H1 (cell line): Measurements from ENCODE around the gene LTBP1. TPM values are rescaled to one million over a fixed set of nuclear protein-coding genes. Genes with fewer than 3 reads are reported as not detected.

Experiments used
- CTCF ChIA-PET: fragments of 300-600 bp; sonication (Branson Sonifier 250); formaldehyde crosslinking; loops from one replicate; lab custom pipeline; 2021; ENCODE audit not compliant: partially characterized antibody; lab: Charles Lee
- POLR2A ChIA-PET: fragments of 300-600 bp; sonication (Branson Sonifier 250); formaldehyde crosslinking; loops from one replicate; lab custom pipeline; 2021; ENCODE audit warnings: inconsistent platforms; ENCODE audit not compliant: partially characterized antibody; lab: Charles Lee
- DNase-seq, 2 experiments: peaks; one replicate each; pipeline versions ENCODE4 v3.0.0 to v3.0.0-alpha.2; 2010 to 2022; ENCODE audit warnings: low spot score in 2 of 2, low read depth in 1 of 2, mixed read lengths in 1 of 2
- FAIRE-seq: peaks from 2 replicates; lab custom pipeline; 2011; peaks lifted over from hg19 to GRCh38; lab: Jason Lieb, UNC
- H2AFZ ChIP-seq: 2 replicates; pipeline ENCODE4 v1.8.1; 2012; ENCODE audit warnings: low read length, inconsistent platforms
- H2AK5ac ChIP-seq: 2 replicates; pipeline ENCODE4 v1.6.1; 2013; ENCODE audit warnings: low read depth, low read length
- H2BK120ac ChIP-seq: replicated peaks from 2 replicates; pipeline ENCODE3; 2013; ENCODE audit warnings: low read depth, low read length, inconsistent platforms
- H2BK12ac ChIP-seq: 2 replicates; pipeline ENCODE4 v1.6.1; 2013; ENCODE audit warnings: low read depth, low read length
- H2BK15ac ChIP-seq: 2 replicates; pipeline ENCODE4 v1.6.1; 2013; ENCODE audit warnings: low read length
- H2BK20ac ChIP-seq: 2 replicates; pipeline ENCODE4 v1.6.1; 2013; ENCODE audit warnings: low read length
- H2BK5ac ChIP-seq: 2 replicates; pipeline ENCODE4 v1.6.1; 2013; ENCODE audit warnings: low read depth, low read length
- H3K14ac ChIP-seq: 2 replicates; pipeline ENCODE4 v1.6.1; 2013; ENCODE audit warnings: inconsistent platforms; ENCODE audit not compliant: insufficient read length
- H3K18ac ChIP-seq: 2 replicates; pipeline ENCODE4 v1.6.1; 2013; ENCODE audit warnings: low read length; ENCODE audit errors: extremely low read depth
- H3K23ac ChIP-seq: 2 replicates; pipeline ENCODE4 v1.6.1; 2013; ENCODE audit warnings: inconsistent platforms; ENCODE audit not compliant: insufficient read length
- H3K23me2 ChIP-seq: 2 replicates; pipeline ENCODE4 v1.6.1; 2013; ENCODE audit warnings: low read depth, low read length
- H3K27ac ChIP-seq: 2 replicates; pipeline ENCODE4 v1.6.1; 2011; ENCODE audit warnings: low read depth, low read length, inconsistent platforms
- H3K27me3 ChIP-seq, 4 experiments: replicated peaks in 1 of 4; 1 replicate in 1 of 4; 2 replicates in 3 of 4; pipeline versions ENCODE4 v1.6.1 to v1.8.1; 2011 to 2013; ENCODE audit warnings: low read length in 3 of 4, mild to moderate bottlenecking in 3 of 4, inconsistent platforms in 2 of 4, mixed read lengths in 2 of 4, moderate library complexity in 1 of 4; ENCODE audit not compliant: control insufficient read depth in 3 of 4, insufficient read depth in 3 of 4; ENCODE audit errors: extremely low read depth in 1 of 4
- H3K36me3 ChIP-seq, 4 experiments: 2 replicates each; pipeline versions ENCODE4 v1.6.1 to v1.8.1; 2011 to 2013; ENCODE audit warnings: mild to moderate bottlenecking in 4 of 4, low read length in 3 of 4, moderate library complexity in 2 of 4, control low read depth in 1 of 4, inconsistent platforms in 1 of 4; ENCODE audit not compliant: insufficient read depth in 4 of 4, control insufficient read depth in 2 of 4
- H3K4ac ChIP-seq: replicated peaks from 2 replicates; pipeline ENCODE3; 2013; ENCODE audit warnings: low read length, low read depth, mixed read lengths, inconsistent platforms; ENCODE audit not compliant: insufficient read length
- H3K4me1 ChIP-seq, 4 experiments: replicated peaks in 1 of 4; 1 replicate in 1 of 4; 2 replicates in 3 of 4; pipeline versions ENCODE4 v1.6.1 to v1.8.1; 2011 to 2013; ENCODE audit warnings: low read length in 3 of 4, inconsistent platforms in 2 of 4, mixed read lengths in 1 of 4; ENCODE audit not compliant: insufficient read depth in 4 of 4, control insufficient read depth in 3 of 4
- H3K4me2 ChIP-seq, 2 experiments: 2 replicates each; pipeline versions ENCODE4 v1.6.1 to v1.8.1; 2011 to 2013; ENCODE audit warnings: low read depth in 2 of 2, low read length in 2 of 2, control low read depth in 1 of 2, inconsistent platforms in 1 of 2, mild to moderate bottlenecking in 1 of 2; ENCODE audit not compliant: insufficient read depth in 1 of 2
- H3K4me3 ChIP-seq, 4 experiments: fragments of 200-600, 300-600 bp in 1 of 4; sonication (generic), shearing (Covaris generic), sonication (Bioruptor Twin) in 1 of 4; 2 replicates each; pipeline versions ENCODE4 v1.5.1 to v1.8.1; 2011 to 2016; ENCODE audit warnings: low read length in 4 of 4, low read depth in 3 of 4, control low read depth in 2 of 4, inconsistent platforms in 2 of 4, mild to moderate bottlenecking in 2 of 4, mixed read lengths in 1 of 4, moderate library complexity in 1 of 4; ENCODE audit not compliant: insufficient read depth in 2 of 4; ENCODE audit errors: extremely low read depth in 1 of 4
- H3K56ac ChIP-seq: replicated peaks from 2 replicates; pipeline ENCODE3; 2013; ENCODE audit warnings: low read depth, mild to moderate bottlenecking, mixed read lengths, low read length, inconsistent platforms; ENCODE audit not compliant: insufficient read length
- H3K79me1 ChIP-seq: 2 replicates; pipeline ENCODE4 v1.6.1; 2013; ENCODE audit warnings: low read depth, low read length, control low read depth
- H3K79me2 ChIP-seq, 2 experiments: 2 replicates each; pipeline versions ENCODE4 v1.6.1 to v1.8.1; 2012 to 2013; ENCODE audit warnings: low read length in 2 of 2, mild to moderate bottlenecking in 2 of 2, inconsistent platforms in 1 of 2; ENCODE audit not compliant: insufficient read depth in 2 of 2, control insufficient read depth in 1 of 2
- H3K9ac ChIP-seq, 4 experiments: replicated peaks in 1 of 4; 1 replicate in 1 of 4; 2 replicates in 3 of 4; pipeline versions ENCODE4 v1.6.1 to v1.8.1; 2011 to 2013; ENCODE audit warnings: low read depth in 3 of 4, low read length in 3 of 4, control low read depth in 2 of 4, mild to moderate bottlenecking in 2 of 4, moderate library complexity in 2 of 4, inconsistent platforms in 1 of 4; ENCODE audit errors: extremely low read depth in 1 of 4
- H3K9me3 ChIP-seq, 2 experiments: 2 replicates each; pipeline versions ENCODE4 v1.6.1 to v1.8.1; 2012 to 2013; ENCODE audit warnings: mild to moderate bottlenecking in 2 of 2, moderate library complexity in 2 of 2, control low read depth in 1 of 2, inconsistent platforms in 1 of 2, low read depth in 1 of 2, low read length in 1 of 2, mixed read lengths in 1 of 2; ENCODE audit not compliant: insufficient read depth in 2 of 2
- H4K20me1 ChIP-seq, 2 experiments: replicated peaks in 1 of 2; 2 replicates each; pipeline versions ENCODE3 to v1.8.1; 2011 to 2013; ENCODE audit warnings: inconsistent platforms in 2 of 2, low read length in 2 of 2, mild to moderate bottlenecking in 1 of 2; ENCODE audit not compliant: insufficient read depth in 2 of 2, control insufficient read depth in 1 of 2
- H4K5ac ChIP-seq: 2 replicates; pipeline ENCODE4 v1.6.1; 2013; ENCODE audit warnings: low read length, low read depth, mixed read lengths, inconsistent platforms; ENCODE audit not compliant: insufficient read length
- H4K8ac ChIP-seq: 2 replicates; pipeline ENCODE4 v1.8.0; 2013; ENCODE audit warnings: mild to moderate bottlenecking, moderate library complexity, low read length, inconsistent platforms; ENCODE audit not compliant: insufficient read depth; ENCODE audit errors: extremely low read depth
- H4K91ac ChIP-seq: replicated peaks from 2 replicates; pipeline ENCODE3; 2013; ENCODE audit warnings: low read length, mixed read lengths, inconsistent platforms; ENCODE audit not compliant: insufficient read length
- BCL11A ChIP-seq, 2 experiments: IDR thresholded peaks; one replicate each; pipeline ENCODE4 v1.6.1; 2011; ENCODE audit warnings: low read depth in 2 of 2, low read length in 2 of 2, mild to moderate bottlenecking in 2 of 2
- CHD1 ChIP-seq: IDR thresholded peaks from 2 replicates; pipeline ENCODE4 v1.6.1; 2012; ENCODE audit warnings: low read depth, low read length, improper control_type of control experiment
- GTF2F1 ChIP-seq: IDR thresholded peaks from 2 replicates; pipeline ENCODE4 v1.6.1; 2012; ENCODE audit warnings: low read depth, low read length, improper control_type of control experiment, borderline replicate concordance
- KDM4A ChIP-seq: IDR thresholded peaks from one replicate; pipeline ENCODE4 v1.7.1; 2012; ENCODE audit warnings: low read depth, mild to moderate bottlenecking, moderate library complexity, low read length, inconsistent platforms; ENCODE audit not compliant: severe bottlenecking
- RAD21 ChIP-seq, 2 experiments: IDR thresholded peaks in 1 of 2; conservative IDR thresholded peaks in 1 of 2; 2 replicates each; pipeline ENCODE4 v1.6.1; 2011; ENCODE audit warnings: low read depth in 2 of 2, low read length in 2 of 2, improper control_type of control experiment in 1 of 2, inconsistent platforms in 1 of 2, mild to moderate bottlenecking in 1 of 2, moderate library complexity in 1 of 2
- RNF2 ChIP-seq: fragments of 200-900, 300-1000 bp; sonication (generic); IDR thresholded peaks from 2 replicates; pipeline ENCODE4 v1.7.1; 2016; ENCODE audit warnings: borderline replicate concordance, low read depth, mild to moderate bottlenecking, antibody characterized with exemption, low read length; ENCODE audit not compliant: poor library complexity, severe bottlenecking; ENCODE audit errors: missing control alignments
- SIN3A ChIP-seq, 2 experiments: IDR thresholded peaks in 1 of 2; conservative IDR thresholded peaks in 1 of 2; 2 replicates each; pipeline ENCODE4 v1.6.1; 2011 to 2012; ENCODE audit warnings: low read length in 2 of 2, improper control_type of control experiment in 1 of 2, low read depth in 1 of 2, mild to moderate bottlenecking in 1 of 2
- SP1 ChIP-seq: IDR thresholded peaks from 2 replicates; pipeline ENCODE4 v1.6.1; 2011; ENCODE audit warnings: low read depth, low read length
- SUZ12 ChIP-seq: fragments of 200-600 bp; sonication (generic); IDR thresholded peaks from 2 replicates; pipeline ENCODE4 v1.6.1; 2012; ENCODE audit warnings: mild to moderate bottlenecking, inconsistent platforms, low read length, moderate library complexity, mixed read lengths
- TAF1 ChIP-seq: IDR thresholded peaks from 2 replicates; pipeline ENCODE4 v1.6.1; 2011; ENCODE audit warnings: mild to moderate bottlenecking, low read depth, low read length
- WGBS, 2 experiments: shearing (Covaris generic) in 1 of 2; methylation state at CpG; one replicate each; pipeline versions ENCODE4 v1.1.6 to v1.1.7; 2013 to 2015; ENCODE audit warnings: low lambda C conversion rate in 2 of 2, mixed read lengths in 2 of 2, inconsistent platforms in 1 of 2, low coverage in 1 of 2, missing lambda C conversion rate in 1 of 2; ENCODE audit not compliant: insufficient replicate concordance in 2 of 2, insufficient coverage in 1 of 2, insufficient read length in 1 of 2; ENCODE audit errors: extremely low coverage in 1 of 2, missing lambda C conversion rate in 1 of 2; 5-methylcytosine and 5-hydroxymethylcytosine counted together
- polyA plus RNA-seq, 7 experiments: library from polyadenylated mRNA; depleted of rRNA in 3 of 7; stranded (reverse) in 5 of 7; unstranded in 2 of 7; fragments of >200 nt in 5 of 7; fragments of 200-250 nt in 2 of 7; gene quantifications; 1 replicate in 5 of 7; 2 replicates in 1 of 7; 4 replicates in 1 of 7; pipeline versions ENCODE4 v1.2.1 to v1.2.3, GENCODE V29; 2011 to 2013; ENCODE audit warnings: missing spikeins in 2 of 7, mixed read lengths in 2 of 7
- total RNA-seq: library from RNA; stranded (reverse); fragmentation: NEBNext Ultra II Directional; extraction: Animal tissue kit (Norgen Biotek cat#: 25700); gene quantifications from 2 replicates; pipeline ENCODE4 v1.2.1, GENCODE V29; 2021
- TF ChIP-seq, protein P1 (sequence below): IDR thresholded peaks from 2 replicates; pipeline ENCODE4 v1.6.1; 2012; ENCODE audit warnings: inconsistent platforms

Gene LTBP1
- total and polyA plus RNA-seq, 2 of the 8 experiments (the other 6 are each of a cell fraction or from before 2014, with no cell fraction given) = 15.4 to 24.7 TPM

DNA sequence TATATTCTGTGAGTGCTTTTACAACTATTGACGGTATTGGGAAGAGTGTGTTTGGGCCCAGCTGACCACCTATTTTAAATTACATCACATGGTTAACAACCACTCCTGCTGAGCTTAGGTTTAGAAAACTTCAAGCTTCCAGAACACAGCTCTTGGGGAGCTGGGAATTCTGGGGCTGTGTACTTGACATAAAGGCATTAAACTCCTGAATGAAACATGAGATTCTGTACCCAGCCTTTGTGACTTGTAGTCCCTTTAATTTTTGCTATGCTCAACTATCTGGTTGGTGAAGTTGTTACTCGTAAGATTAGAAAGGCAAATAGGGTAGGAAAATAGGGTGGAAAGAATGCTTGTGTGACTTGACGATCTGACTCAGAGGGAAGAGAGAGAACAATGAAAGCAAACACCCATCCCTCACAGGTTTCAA is 66.9 kb downstream of the LTBP1 start:
- no peaks in the 10 kb centered on the region for H3K27me3 ChIP-seq
- H3K27ac ChIP-seq = no peak overlapping the region
- no peak overlapping the region for H3K56ac ChIP-seq
- no peak overlapping the region for H2BK12ac ChIP-seq
- no peak overlapping the region for H2BK5ac ChIP-seq
- no peaks in the 10 kb centered on the region for H3K23me2 ChIP-seq
- H3K9ac ChIP-seq = no peak overlapping the region
- no peak for TF ChIP-seq RNF2
- TF ChIP-seq KDM4A = no peak
- no peak for TF ChIP-seq SUZ12
- TF ChIP-seq, protein P1, sequence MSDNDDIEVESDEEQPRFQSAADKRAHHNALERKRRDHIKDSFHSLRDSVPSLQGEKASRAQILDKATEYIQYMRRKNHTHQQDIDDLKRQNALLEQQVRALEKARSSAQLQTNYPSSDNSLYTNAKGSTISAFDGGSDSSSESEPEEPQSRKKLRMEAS = no peak
- no peak for TF ChIP-seq BCL11A (IDR thresholded peaks at IDR 0.05; ENCODE audit: low read depth in 2 of 2, low read length in 2 of 2)
- TF ChIP-seq TAF1 = no peak
- TF ChIP-seq GTF2F1 = no peak
- no peak for TF ChIP-seq SP1
- no peak for TF ChIP-seq RAD21 (IDR thresholded peaks at IDR 0.05 in 1 of 2, conservative IDR thresholded peaks at IDR 0.05 in 1 of 2; ENCODE audit: low read depth in 2 of 2, low read length in 2 of 2)
- no peak for TF ChIP-seq CHD1
- TF ChIP-seq SIN3A (conservative IDR thresholded peaks at IDR 0.05 in 1 of 2, IDR thresholded peaks at IDR 0.05 in 1 of 2; ENCODE audit: low read depth in 1 of 2, low read length in 2 of 2) = no peak
- H2BK20ac ChIP-seq = no peak overlapping the region
- H3K79me1 ChIP-seq = 0 out of 2 replicates have a peak, but pooled peaks cover 2% of the 10 kb centered on the region
- peak; percentile 71 for FAIRE-seq
- no peak overlapping the region for H2BK120ac ChIP-seq
- no peak overlapping the region for H3K4me3 ChIP-seq
- POLR2A ChIA-PET = no interaction called here
- peak overlapping the region in 1 of 2 experiments; percentile 7; a peak in 1 of 4 replicates for H3K4me2 ChIP-seq
- no peak overlapping the region for H3K18ac ChIP-seq
- H3K79me2 ChIP-seq = no peaks in the 10 kb centered on the region
- H4K8ac ChIP-seq = no peak overlapping the region
- peaks cover 0 to 4% (median 1%) of the 10 kb centered on the region in 4 experiments; a peak in 4 of 7 replicates for H3K4me1 ChIP-seq
- CTCF ChIA-PET = no interaction called here
- H4K91ac ChIP-seq = no peak overlapping the region
- no peaks in the 10 kb centered on the region for H3K9me3 ChIP-seq
- H2AK5ac ChIP-seq = no peak overlapping the region
- no peak overlapping the region for H3K23ac ChIP-seq
- no peak for DNase-seq
- WGBS, 2 experiments = 64% methylated on average over 3 of the region's 3 CpGs; no CpG with 5 or more reads in 1 of the 2 experiments
- no peak overlapping the region for H3K4ac ChIP-seq
- no peaks in the 10 kb centered on the region for H3K36me3 ChIP-seq
- no peaks in the 10 kb centered on the region for H4K20me1 ChIP-seq
- no peak overlapping the region for H3K14ac ChIP-seq
- no peak overlapping the region for H2AFZ ChIP-seq
- H4K5ac ChIP-seq = no peak overlapping the region
- no peak overlapping the region for H2BK15ac ChIP-seq
